Smooth muscle cell of the brain vasculature (primary cell): ENCODE data around the gene E2F1.
A peak's percentile ranks its signal among the peaks of the same experiment; 100 is the strongest.

Experiments
- DNase-seq: peaks from one replicate; pipeline ENCODE4 v3.0.0-alpha.2; 2012; ENCODE audit warnings: low read depth, low spot score

Gene E2F1, protein sequence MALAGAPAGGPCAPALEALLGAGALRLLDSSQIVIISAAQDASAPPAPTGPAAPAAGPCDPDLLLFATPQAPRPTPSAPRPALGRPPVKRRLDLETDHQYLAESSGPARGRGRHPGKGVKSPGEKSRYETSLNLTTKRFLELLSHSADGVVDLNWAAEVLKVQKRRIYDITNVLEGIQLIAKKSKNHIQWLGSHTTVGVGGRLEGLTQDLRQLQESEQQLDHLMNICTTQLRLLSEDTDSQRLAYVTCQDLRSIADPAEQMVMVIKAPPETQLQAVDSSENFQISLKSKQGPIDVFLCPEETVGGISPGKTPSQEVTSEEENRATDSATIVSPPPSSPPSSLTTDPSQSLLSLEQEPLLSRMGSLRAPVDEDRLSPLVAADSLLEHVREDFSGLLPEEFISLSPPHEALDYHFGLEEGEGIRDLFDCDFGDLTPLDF

GRCh38 chr20:33686100-33686983, at the start of gene E2F1:
TSS of gene E2F1 (minus strand) at chr20:33686385. CDS start at chr20:33686264, 121 bp downstream.
- DNase-seq = peak; percentile 72

DNA sequence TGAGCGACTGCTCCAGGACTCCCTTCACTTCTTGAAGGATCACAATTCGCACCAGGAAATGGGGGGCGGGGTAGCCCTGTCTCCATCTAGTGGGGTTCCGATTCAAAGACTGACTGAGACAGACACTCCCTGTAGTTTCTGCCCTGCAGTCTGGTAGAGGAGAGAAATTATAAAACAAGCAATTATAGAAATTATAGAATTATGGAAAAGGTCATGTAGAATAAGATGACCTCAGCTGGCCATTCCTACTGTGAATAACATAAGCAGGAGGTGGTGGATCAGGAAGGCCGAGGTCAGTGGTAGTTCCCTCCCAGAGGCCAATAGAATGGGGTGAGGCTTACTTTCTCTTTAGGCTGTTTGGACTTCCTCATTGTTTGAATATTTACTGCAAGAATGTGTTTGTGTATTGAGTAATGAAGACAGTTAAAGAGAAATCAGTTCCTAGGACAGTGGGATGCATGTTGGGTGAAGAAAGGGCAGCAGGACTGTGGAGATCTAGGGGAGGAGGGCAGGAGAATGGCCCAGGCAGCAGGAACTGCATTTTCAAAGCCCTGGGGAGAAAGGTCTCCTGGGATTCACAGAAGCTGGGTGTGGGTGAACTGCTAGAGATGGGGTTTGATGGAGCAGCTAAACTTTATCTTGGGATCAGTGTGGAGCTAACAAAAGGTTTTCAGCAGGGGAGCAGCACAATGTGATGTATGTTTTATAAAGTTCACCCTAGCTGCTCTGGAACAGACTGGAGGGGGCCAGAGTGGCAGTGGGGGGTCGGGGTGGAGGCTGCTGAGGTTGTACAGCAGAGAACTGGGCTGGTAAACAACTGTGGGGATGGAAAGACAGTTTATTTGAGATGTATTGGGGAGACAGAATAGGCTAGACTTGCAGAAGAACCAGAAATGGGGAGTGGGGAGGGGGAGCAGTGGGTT, 47.7 kb upstream of the E2F1 start:
- DNase-seq = peak; percentile 39

GRCh38 chr20:33732166-33732970, 46.2 kb upstream of the E2F1 start:
- peak; percentile 47 for DNase-seq

DNA sequence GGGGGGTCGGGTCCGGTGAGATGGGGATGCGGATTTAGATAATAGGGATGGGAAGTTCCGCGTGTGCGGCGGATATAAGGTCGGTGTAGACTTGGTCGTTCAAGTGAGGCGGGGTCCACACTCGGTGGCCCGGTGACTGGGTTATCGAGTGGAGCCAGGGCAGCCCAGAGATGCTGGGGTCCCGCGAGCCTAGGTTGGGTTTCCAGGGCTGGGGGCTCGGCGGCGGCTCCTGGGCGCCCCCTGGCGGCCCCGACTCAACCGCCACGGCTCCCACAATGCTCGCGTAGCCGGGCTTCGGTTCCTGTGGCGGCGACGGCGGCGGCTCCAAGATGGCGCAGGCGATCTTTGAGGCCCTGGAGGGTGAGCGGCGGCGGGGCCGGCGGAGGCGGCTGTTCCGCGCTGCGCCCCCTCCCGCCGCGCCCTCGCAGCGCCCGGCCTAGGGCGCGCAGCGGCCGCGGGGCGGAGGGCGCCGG, 45.5 kb upstream of the E2F1 start, which contains the start of gene ZNF341:
Gene ZNF341 (plus strand): TSS at position 304 of the 473 bp plus-strand sequence. CDS start 26 bp downstream, at position 330.
- DNase-seq = peak; percentile 46

- DNase-seq = no peak
Measured at GRCh38 chr20:33730946-33731692, 44.9 kb upstream of the E2F1 start.

- DNase-seq = no peak
Measured at GRCh38 chr20:33729101-33729500, 42.9 kb upstream of the E2F1 start.

DNA sequence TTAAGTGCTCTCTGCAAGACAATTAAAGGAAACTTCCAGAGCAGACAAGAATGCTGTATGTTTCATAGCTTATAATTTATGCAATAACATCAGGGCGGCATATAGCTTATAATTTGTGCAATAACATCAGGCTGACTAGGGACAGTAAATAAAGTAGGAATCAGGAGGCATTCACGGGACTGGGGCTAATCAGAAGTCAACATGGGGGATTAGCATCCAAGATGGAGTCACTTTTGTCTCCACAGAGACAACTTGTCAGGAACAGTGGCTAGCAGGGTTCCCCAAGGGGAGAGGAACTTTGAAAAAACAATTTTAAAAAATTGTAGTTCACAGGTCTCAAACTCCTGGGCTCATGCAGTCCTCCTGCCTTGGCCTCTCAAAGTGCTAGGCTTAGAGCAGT, 42.3 kb upstream of the E2F1 start:
- DNase-seq = no peak

DNA sequence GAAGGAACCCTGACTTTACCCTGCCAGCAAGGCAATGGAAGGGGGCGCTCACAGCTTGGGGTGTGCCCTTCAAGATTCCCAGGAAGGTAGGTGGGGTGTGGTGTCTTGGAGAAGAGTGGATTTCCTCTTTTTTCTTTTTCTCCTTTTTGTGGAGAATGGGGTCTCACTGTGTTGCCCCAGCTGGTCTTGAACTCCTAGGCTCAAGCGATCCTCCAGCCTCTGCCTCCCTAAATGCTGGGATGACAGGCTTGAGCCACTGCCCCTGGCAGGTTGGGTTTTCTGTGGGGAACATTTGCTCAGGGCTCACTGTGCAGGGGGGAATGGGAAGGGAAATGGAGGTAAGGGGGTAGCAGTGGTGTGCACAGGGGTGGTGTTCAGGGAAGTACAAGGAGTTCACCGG, 41.6 kb upstream of the E2F1 start:
- DNase-seq = no peak

GRCh38 chr20:33727115-33727479, 40.9 kb upstream of the E2F1 start:
- no peak for DNase-seq

- DNase-seq = no peak
Measured at GRCh38 chr20:33725607-33726264, 39.6 kb upstream of the E2F1 start.

DNA sequence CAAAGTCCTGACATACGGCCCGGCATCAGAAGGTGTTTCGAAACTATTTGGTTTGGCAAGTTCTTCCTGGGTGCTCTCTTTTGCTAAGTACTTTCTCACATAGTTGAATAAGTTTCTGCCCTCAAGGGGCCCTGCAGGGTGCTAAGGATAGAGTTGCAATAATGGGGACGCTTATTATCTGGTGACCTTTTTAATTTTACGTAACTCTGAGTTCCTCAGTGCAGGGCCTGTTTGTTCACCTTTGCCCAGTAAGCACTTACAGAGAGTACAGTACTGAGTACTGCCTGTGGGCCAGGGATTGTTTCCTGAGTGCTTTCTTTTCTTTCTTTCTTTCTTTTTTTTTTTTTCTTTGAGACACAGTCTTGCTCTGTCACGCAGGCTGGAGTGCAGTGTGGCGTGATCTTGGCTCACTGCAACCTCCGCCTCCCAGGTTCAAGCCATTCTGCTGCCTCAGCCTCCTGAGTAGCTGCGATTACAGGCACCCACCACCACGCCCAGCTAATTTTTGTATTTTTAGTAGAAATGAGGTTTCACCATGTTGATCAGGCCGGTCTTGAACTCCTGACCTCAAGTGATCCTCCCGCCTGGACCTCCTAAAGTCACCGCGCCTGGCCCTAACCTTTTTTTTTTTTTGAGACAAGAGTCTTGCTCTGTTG, 38.4 kb upstream of the E2F1 start:
- DNase-seq = no peak

DNA sequence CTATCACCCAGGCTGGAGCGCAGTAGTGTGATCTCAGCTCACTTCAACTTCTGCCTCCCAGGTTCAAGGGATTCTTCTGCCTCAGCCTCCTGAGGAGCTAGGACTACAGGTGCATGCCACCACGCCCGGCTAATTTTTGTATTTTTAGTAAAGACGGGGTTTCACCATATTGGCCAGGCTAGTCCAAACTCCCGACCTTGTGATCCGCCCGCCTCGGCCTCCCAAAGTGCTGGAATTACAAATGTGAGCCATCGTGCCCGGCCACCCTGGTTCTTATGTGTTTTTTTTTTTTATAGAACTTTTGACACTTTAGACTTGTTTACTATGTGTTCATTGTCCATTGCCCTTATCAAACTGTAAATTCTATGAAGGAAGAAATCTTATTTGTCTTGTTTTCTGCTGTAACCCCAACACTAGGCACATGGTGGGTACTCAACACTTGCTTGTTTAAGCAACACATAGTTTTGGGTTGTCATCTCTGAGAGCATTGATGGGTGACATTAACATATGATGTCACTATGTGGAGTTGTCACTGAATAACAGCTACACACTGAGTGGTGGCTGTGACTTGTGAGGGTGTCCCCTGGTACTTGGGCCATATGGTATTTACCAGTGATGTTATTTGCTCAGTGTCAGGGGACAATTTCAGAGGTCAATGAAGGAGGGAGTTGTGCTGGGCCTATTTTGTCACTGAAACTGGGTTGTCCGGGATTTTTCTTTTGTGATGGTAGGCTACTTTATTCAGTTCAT, 35.4 kb upstream of the E2F1 start:
- DNase-seq = no peak

DNA sequence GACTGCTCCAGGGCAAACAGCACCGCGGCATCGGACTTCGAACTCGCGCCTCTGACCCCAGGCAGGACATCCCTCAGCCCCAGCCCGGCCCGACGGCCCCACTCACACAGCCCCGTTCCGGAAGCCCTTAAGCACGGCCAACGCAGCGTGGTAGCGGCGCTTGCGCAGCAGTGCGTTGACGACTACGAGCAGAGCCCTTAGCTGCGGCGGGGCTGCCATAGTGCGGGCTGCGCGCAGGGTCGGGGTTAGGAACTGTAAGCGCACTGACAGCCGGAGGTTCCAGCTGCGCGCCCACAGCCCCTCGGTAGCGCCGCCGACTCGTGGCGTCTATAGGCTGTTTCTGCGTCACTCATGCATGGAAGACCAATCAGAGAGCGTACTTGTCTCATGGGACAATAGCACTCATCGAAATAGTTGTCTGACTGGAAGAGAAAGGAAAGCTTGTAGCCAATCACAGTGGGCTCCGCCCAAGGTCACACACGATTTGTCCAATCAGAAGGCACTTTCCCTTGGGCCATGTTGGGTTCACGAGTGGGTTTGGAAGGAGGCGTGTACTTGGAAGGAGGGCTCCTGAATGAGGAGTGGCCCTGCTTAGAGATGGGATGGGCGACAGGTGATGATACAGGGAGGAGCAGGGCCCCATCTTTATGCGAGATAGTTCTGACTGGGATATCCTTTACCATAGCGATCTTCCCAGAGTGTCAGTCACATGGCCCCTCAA, 34.0 kb upstream of the E2F1 start, which contains the start of gene PXMP4:
Gene PXMP4 (minus strand): TSS at position 322 of the 721 bp plus-strand sequence. CDS start 103 bp downstream, at position 219.
- peak; percentile 95 for DNase-seq

DNA sequence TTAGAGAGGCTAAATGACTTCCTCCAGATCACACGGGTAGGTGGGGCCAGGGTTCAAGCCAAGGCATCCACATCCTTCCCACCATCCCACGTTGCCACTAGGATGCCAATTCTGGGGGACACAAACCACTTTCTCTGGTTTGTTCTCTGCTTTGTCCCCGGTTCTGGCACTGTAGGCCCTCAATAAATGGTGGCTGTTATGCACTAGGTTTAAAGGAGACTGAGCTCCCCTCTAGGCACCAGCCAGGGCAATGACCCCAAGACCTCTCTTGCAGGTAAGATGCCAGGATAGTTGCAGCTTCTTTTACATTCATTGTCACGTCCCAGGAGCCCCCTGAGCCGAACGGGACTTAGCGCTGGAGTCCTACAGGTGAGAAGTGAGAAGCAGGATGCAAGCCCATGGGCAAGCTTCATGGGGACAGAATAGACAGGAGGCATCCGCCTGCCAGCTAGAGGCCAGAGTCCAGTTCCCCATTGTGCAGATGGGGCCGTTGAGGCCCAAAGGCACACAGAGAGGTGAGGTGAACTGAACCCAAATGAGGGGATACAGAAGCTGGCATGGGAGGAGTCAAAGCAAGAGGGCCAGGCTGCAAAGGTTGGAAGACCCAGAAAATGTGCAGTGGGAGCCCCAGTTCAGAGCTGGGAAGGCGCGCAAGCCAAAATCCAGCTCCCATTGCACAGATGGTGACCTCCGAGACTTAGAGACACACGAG, 33.2 kb upstream of the E2F1 start:
- DNase-seq = no peak

DNA sequence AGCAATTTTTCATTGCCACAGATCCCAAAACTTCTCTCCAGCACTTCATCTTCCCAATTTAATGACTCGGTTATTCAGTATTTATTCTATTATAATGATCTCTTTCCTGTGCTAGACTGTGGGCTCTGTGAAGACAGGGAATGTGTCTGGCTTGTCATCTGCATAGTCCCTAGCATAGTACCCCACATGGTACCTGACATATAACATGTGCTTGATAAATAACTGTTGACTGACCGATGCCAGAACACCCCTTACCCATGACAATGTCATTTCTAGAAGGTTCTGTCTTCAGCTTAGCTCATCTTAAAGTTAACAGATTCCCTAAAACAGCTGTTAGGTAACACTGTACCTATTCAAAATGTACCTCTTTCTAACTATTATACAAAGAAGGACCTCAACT, 30.3 kb upstream of the E2F1 start:
- no peak for DNase-seq

- DNase-seq = no peak
Measured at GRCh38 chr20:33713865-33714367, 27.7 kb upstream of the E2F1 start.
